CD4-positive, alpha-beta T cell (primary cell): ENCODE measurements around the gene NOVA1. TPM values are rescaled to one million over a fixed set of nuclear protein-coding genes. Genes with fewer than 3 reads are reported as not detected.

Experiments used
- ATAC-seq: fragments of 200-7000 bp; cut with Tn5 transposase; one replicate; pipeline ENCODE4 v1.10.0; 2022; ENCODE audit warnings: mild to moderate bottlenecking; ENCODE audit not compliant: poor library complexity
- CTCF ChIA-PET: fragments of 350-600 bp; sonication (Branson Sonifier 250); formaldehyde crosslinking; loops from one replicate; lab custom pipeline; 2021; ENCODE audit warnings: antibody characterized with exemption, inconsistent platforms; lab: Charles Lee
- POLR2A ChIA-PET: fragments of 350-600 bp; sonication (Branson Sonifier 250); formaldehyde crosslinking; loops from one replicate; lab custom pipeline; 2021; ENCODE audit warnings: antibody characterized with exemption, inconsistent platforms; lab: Charles Lee
- DNase-seq, 14 experiments: peaks; one replicate each; pipeline ENCODE4 v3.0.0-alpha.2; 2013 to 2020; ENCODE audit warnings: mixed read lengths in 2 of 14
- H3K27ac ChIP-seq, 2 donors: one replicate each; pipeline versions ENCODE4 v1.5.1 to v1.7.0; 2013; ENCODE audit warnings: low read length in 2 of 2, low read depth in 1 of 2, mild to moderate bottlenecking in 1 of 2
- H3K27me3 ChIP-seq, 2 experiments: 1 replicate in 1 of 2; 2 replicates in 1 of 2; pipeline versions ENCODE4 v1.6.1 to v1.7.0; 2013; ENCODE audit warnings: low read length in 2 of 2, control low read depth in 1 of 2, mild to moderate bottlenecking in 1 of 2, moderate library complexity in 1 of 2; ENCODE audit not compliant: insufficient read depth in 2 of 2, control insufficient read depth in 1 of 2
- H3K36me3 ChIP-seq: one replicate; pipeline ENCODE4 v1.6.1; 2013; ENCODE audit warnings: low read length, control low read depth; ENCODE audit not compliant: insufficient read depth
- H3K4me1 ChIP-seq: one replicate; pipeline ENCODE4 v1.6.1; 2013; ENCODE audit warnings: low read length, control low read depth; ENCODE audit not compliant: insufficient read depth
- H3K4me3 ChIP-seq: one replicate; pipeline ENCODE4 v1.5.1; 2013; ENCODE audit warnings: mild to moderate bottlenecking, low read length, moderate library complexity
- H3K9me3 ChIP-seq, 2 experiments: 1 replicate in 1 of 2; 2 replicates in 1 of 2; pipeline versions ENCODE4 v1.6.1 to v1.7.0; 2013; ENCODE audit warnings: low read length in 2 of 2, mild to moderate bottlenecking in 2 of 2, control low read depth in 1 of 2, moderate library complexity in 1 of 2; ENCODE audit not compliant: control insufficient read depth in 1 of 2, insufficient read depth in 1 of 2
- H3K27ac Mint-ChIP-seq: one replicate; pipeline ENCODE4 v1.8.0; 2020; ENCODE audit warnings: mixed read lengths
- H3K27me3 Mint-ChIP-seq: one replicate; pipeline ENCODE4 v1.8.0; 2021; ENCODE audit warnings: mixed read lengths
- H3K36me3 Mint-ChIP-seq: one replicate; pipeline ENCODE4 v1.8.0; 2021; ENCODE audit warnings: low read depth, mixed read lengths
- H3K4me1 Mint-ChIP-seq: one replicate; pipeline ENCODE4 v1.8.0; 2021; ENCODE audit warnings: low read depth, mixed read lengths
- H3K4me3 Mint-ChIP-seq: one replicate; pipeline ENCODE4 v1.8.0; 2020; ENCODE audit warnings: mild to moderate bottlenecking, mixed read lengths
- H3K9me3 Mint-ChIP-seq: one replicate; pipeline ENCODE4 v1.8.0; 2020; ENCODE audit warnings: mixed read lengths
- intact Hi-C, 2 experiments: fragments of 100-400 bp; cut with DNase I in 1 of 2; cut with micrococcal nuclease in 1 of 2; formaldehyde crosslinking; loops; one replicate each; pipeline versions ENCODE4 v1.15.1 to v1.9.0; 2023 to 2025; cut with DNase I, micrococcal nuclease
- total RNA-seq, 174 experiments: library from RNA in 2 of 174; stranded (reverse) in 2 of 174; gene quantifications; one replicate each; pipeline ENCODE4 v1.2.3 and lab custom pipeline; 2021 to 2026
- TF ChIP-seq, protein P1 (sequence below): fragments of 200-600 bp; IDR thresholded peaks from one replicate; pipeline ENCODE4 v1.8.0; 2022; ENCODE audit warnings: antibody characterized with exemption, mild to moderate bottlenecking

Gene NOVA1
- total RNA-seq, 2 experiments from 2014 or later = 0.14 TPM; not detected in 1

DNA sequence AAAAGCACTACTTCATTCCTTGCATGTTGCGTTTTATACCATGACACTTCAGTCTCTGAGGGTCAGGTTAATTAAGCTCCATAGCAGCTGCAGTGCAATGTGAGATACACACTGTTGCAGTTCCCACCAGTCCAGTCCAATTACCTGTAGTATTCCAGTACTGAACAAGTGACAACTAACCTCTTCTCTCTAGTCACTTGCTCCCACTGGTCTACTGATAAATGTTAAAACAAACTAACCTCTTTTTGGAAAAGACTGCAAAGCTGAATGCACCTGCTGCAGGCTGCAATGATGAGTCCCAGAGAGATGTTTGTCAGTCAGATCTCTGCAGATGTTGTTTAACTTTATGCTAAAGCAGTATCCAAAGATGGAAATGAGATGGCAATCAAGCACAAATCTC lies 7.9 kb downstream of the NOVA1 start:
- TF ChIP-seq, protein P1, sequence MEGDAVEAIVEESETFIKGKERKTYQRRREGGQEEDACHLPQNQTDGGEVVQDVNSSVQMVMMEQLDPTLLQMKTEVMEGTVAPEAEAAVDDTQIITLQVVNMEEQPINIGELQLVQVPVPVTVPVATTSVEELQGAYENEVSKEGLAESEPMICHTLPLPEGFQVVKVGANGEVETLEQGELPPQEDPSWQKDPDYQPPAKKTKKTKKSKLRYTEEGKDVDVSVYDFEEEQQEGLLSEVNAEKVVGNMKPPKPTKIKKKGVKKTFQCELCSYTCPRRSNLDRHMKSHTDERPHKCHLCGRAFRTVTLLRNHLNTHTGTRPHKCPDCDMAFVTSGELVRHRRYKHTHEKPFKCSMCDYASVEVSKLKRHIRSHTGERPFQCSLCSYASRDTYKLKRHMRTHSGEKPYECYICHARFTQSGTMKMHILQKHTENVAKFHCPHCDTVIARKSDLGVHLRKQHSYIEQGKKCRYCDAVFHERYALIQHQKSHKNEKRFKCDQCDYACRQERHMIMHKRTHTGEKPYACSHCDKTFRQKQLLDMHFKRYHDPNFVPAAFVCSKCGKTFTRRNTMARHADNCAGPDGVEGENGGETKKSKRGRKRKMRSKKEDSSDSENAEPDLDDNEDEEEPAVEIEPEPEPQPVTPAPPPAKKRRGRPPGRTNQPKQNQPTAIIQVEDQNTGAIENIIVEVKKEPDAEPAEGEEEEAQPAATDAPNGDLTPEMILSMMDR = no peak
- CTCF ChIA-PET = no interaction called here
- Histone ChIP-seq H3K27me3 (no peaks in the 10 kb centered on the region), H3K27ac (no peak overlapping the region), H3K36me3 (no peaks in the 10 kb centered on the region), H3K4me1 (no peaks in the 10 kb centered on the region), H3K9me3 (no peaks in the 10 kb centered on the region), H3K4me3 (no peak overlapping the region)
- Mint-ChIP-seq H3K4me3 (no peak overlapping the region), H3K27me3 (peaks cover 5% of the 10 kb centered on the region), H3K4me1 (no peaks in the 10 kb centered on the region), H3K36me3 (no peaks in the 10 kb centered on the region), H3K27ac (no peak overlapping the region), H3K9me3 (no peaks in the 10 kb centered on the region)
- POLR2A ChIA-PET = no interaction called here
- intact Hi-C loops = no loop called here
- no peak for DNase-seq
- ATAC-seq = no peak

DNA sequence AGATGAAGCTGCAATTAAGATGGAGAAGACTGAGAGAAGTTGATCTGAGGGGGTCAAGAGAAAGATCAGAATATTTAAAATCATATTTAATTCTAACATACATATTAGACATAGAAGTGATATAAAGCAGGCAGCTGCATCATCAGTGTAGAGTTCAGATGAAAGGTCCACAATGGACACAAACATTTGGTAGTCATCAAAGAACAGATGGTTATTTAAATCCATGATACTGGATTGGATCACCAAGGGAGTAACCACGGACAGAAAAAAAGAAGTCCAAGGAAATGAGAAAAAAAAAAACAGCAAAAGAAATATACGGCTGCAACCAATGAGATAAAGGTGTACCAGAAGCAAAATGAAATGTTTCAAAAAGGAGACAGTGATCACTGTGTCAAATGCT lies 20.1 kb downstream of the NOVA1 start:
- no peak for ATAC-seq
- Histone ChIP-seq H3K4me3 (no peak overlapping the region), H3K4me1 (no peaks in the 10 kb centered on the region), H3K9me3 (peaks cover 0 to 4% of the 10 kb centered on the region in 2 experiments), H3K27me3 (no peaks in the 10 kb centered on the region), H3K36me3 (no peaks in the 10 kb centered on the region), H3K27ac (no peak overlapping the region)
- no peaks in the 10 kb centered on the region for H3K27me3 Mint-ChIP-seq
- TF ChIP-seq, protein P1 = no peak
- ChIA-PET CTCF (no interaction called here), POLR2A (no interaction called here)
- no peaks in the 10 kb centered on the region for H3K36me3 Mint-ChIP-seq
- no peaks in the 10 kb centered on the region for H3K4me1 Mint-ChIP-seq
- DNase-seq = no peak
- peaks cover 5% of the 10 kb centered on the region for H3K9me3 Mint-ChIP-seq
- no peak overlapping the region for H3K4me3 Mint-ChIP-seq
- intact Hi-C loops = no loop called here
- no peak overlapping the region for H3K27ac Mint-ChIP-seq

DNA sequence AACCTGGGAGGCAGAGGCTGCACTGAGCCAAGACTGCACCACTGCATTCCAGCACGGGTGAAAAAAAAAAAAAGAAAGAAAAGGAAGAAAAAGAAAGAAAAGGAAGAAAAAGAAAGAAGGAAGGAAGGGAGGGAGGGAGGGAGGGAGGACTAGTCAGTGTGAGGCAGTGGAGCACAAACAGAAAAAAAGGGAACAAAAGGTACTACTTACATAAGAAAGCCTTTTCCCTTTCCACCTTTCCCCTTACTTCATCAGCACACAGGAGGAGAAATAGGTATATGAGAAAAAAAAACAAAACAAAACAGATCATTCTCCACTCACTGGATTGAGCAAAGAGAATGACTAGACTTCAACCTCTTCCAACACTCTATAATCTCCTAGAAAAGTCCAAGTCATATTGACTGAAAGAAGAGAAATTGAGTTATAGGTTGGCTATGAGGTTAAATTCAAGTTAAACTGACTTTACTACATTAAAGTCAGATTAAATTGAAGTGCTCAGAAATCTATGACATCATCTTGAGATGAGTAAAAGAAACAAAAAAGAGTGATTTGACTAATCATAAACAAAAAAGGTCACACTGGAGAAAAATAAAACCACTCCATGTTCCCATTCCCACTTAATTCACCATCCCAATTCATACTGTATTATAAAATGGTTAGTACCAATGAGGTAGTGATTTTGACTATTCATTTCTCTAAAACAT lies 43.6 kb downstream of the NOVA1 start:
- no peaks in the 10 kb centered on the region for H3K4me1 Mint-ChIP-seq
- CTCF ChIA-PET = no interaction called here
- H3K4me3 Mint-ChIP-seq = no peak overlapping the region

More for the DNA sequence above, 43.6 kb downstream of the NOVA1 start:
- ATAC-seq (no peak), DNase-seq (no peak)
- no peaks in the 10 kb centered on the region for H3K36me3 Mint-ChIP-seq
- Histone ChIP-seq H3K9me3 (peaks cover 0 to 6% of the 10 kb centered on the region in 2 experiments), H3K27ac (no peak overlapping the region), H3K4me1 (no peaks in the 10 kb centered on the region), H3K36me3 (no peaks in the 10 kb centered on the region), H3K27me3 (no peaks in the 10 kb centered on the region), H3K4me3 (no peak overlapping the region)
- POLR2A ChIA-PET = no interaction called here
- no peak overlapping the region for H3K27ac Mint-ChIP-seq
- intact Hi-C loops = no loop called here
- H3K9me3 Mint-ChIP-seq = peaks cover 2% of the 10 kb centered on the region
- TF ChIP-seq, protein P1 = no peak
- no peaks in the 10 kb centered on the region for H3K27me3 Mint-ChIP-seq
